ENCODE measurements around the gene TCEA2.

Gene TCEA2

GRCh38 chr20:64035933-64036345 is 27.1 kb upstream of the TCEA2 start, which contains the start of gene C20orf204:
TSS of gene C20orf204 (plus strand) at chr20:64036182. CDS start at chr20:64036324, 142 bp downstream.
- no peak for DNase-seq

GRCh38 chr20:64036346-64037198 is 26.4 kb upstream of the TCEA2 start:
- no peak for DNase-seq

DNA sequence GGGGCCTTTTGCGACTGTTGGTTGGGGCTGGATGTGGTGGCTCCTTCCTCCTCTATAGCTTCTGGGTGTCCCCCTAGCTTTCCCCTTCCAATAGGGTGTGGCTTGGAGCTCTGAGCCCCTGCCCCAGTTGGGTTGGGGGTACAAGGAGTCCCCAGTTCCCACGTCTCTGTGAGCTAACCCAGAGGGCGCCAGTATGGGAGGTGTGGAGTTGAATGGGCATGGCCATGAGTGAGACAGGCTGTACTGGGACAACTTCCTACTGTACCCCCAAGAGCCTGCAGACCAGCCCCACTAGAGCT is 25.9 kb upstream of the TCEA2 start:
- no peak for DNase-seq

- DNase-seq: no peak
These were observed 25.3 kb upstream of the TCEA2 start for GRCh38 chr20:64037498-64038213.

DNA sequence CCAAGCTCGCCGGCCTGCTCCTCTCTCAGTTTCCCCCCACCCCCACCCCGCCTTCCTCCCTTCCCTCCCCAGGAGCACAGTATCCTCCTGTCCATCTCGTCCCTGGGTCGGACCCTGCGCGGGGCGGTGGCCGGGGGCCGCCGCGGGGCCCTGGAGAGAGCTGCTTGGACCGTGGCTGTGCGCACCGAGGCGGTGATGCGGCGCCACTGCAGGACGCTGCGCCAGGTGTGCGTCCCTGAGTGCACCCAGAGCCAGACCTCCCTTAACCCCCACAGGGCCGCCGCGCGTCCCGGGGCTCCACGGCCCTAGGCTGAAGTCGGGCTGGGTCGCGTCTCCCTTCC is 24.8 kb upstream of the TCEA2 start:
- DNase-seq: no peak

GRCh38 chr20:64038565-64039292 is 24.3 kb upstream of the TCEA2 start:
- peak; percentile 65 to 89 (median 76) for DNase-seq

DNA sequence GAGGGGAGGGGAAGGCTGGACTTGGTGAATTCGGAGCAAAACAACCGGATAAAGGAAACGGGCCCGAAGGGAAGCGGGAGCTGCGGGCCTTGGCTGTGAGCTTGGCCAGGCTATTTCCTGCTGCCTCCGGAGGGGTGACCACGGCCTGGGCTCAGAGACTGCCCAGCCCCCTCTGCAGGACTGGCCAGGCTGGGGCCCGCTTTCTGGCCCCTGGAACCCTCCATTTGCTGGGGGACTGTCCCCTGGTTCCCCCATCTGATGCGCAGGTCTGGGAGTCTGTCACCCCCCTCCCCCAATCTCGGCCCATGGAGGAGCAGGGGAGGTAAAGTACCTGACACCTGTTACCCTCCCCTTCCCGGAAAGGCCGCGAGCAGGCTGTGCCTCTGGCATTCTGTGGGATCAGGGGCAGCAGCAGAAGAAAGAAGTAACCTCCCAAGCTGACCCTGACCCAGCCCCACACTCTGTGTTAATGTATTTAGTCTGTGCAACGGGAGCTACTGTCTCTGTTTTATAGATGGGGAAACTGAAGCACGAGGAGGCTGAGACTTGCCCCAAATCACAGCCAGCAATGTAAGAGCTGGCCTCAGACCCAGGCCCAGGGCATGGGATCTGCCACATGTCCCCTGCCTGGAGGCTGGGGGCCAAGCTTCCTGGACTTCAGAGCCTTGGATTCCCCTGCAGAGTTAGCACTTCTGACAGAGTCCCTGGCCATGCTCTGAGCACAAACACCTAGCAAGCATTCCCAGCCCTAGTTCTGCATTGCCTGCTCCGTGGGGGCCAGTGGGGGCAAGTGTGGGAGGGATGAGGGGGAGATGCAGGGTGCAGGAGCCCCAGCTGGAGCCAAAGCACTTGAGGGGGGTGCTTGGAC is 23.5 kb upstream of the TCEA2 start:
- no peak for DNase-seq

- no peak for DNase-seq
These were observed 22.6 kb upstream of the TCEA2 start for GRCh38 chr20:64040231-64041039.

DNA sequence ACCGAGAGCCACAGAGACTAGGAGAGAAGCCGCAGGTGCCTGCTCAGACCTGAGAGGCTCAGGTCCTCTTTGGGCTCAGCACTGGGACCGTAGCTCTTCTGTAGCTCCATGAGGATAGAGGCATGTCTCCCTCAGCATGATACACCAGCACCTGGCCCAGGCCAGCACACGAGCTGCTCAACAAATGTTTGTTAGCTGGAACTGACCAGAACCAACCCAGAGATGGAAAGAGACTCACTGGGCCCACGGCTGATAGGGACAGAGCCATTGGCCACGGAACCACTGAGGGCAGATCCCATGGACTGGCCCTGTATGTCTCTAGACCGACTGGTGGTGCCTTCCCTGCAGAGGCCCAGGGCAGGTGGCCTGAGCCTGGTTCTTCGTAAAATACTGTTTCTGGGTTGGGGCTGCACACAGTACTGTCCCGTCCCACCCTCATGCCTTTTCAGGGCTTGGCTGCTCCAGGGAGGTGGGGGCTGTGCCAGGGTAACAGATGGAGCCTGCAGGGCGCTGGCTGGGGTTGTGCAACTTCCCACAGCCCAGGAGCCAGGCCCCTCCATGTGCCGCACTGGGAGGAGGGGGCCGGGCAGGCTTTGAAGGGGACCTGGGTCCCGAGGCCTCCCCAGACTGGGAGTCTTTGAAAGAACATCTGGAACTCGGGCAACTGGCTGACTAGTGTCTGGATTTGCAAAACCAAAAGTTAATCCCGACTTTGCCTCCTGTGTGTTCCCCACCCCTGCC is 21.8 kb upstream of the TCEA2 start:
- DNase-seq: no peak

DNA sequence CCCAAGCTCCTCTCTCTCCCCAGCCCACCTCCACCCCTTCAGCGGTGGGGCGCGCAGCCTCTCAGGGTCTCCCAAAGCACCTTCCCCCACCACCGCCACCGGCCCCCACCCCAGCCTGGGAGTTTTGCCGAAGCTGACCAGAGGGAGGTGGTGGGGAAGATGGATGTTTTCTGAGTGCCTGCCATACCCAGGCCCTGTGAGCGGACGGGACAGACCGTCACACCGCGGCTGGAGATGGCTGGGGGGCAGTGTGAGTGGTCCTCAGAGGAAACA is 21.3 kb upstream of the TCEA2 start:
- no peak for DNase-seq

- DNase-seq: peak in 3 of 4 experiments; percentile 36 to 63 (median 53)
These were observed 20.8 kb upstream of the TCEA2 start for GRCh38 chr20:64042054-64042781.

- DNase-seq: no peak
These were observed 19.2 kb upstream of the TCEA2 start for GRCh38 chr20:64043768-64044167.

GRCh38 chr20:64044484-64045247 is 18.3 kb upstream of the TCEA2 start:
- peak in 1 of 4 experiments; percentile 24 for DNase-seq

- DNase-seq: no peak
These were observed 17.5 kb upstream of the TCEA2 start for GRCh38 chr20:64045346-64046011.

- DNase-seq: no peak
These were observed 16.0 kb upstream of the TCEA2 start for GRCh38 chr20:64047046-64047389.

- no peak for DNase-seq
These were observed 15.0 kb upstream of the TCEA2 start for GRCh38 chr20:64047968-64048401.

DNA sequence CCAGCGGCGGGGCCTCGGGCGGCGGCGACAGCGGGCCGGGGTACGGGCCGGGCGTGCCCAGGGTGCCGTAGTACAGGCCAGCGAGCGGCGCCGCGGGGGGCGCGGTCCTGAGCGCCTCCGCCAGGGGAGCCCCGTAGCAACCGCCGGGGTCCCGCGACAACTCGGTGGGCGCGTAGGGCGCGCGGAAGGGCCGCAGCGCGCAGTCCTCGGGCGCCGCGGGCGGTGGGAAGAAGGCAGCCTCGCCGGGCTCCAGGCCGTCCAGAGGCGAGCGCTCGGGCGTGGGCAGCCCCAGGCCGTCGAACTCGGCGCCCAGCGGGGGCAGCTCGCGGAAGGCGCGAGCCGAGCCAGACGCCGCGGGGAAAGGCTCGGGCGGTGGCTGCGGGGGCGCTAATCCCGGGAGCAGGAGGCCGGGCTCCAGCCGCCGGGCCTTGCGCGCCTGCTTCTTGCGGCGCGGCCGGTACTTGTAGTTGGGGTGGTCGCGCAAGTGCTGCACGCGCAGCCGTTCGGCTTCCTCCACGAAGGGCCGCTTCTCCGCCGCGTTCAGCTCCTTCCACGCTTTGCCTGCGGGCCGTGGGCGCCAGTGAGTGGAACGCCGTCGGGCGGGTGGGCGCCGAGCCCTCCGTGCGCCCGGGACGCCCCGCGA is 14.5 kb upstream of the TCEA2 start:
- no peak for DNase-seq

- peak in 3 of 4 experiments; percentile 31 to 72 (median 52) for DNase-seq
These were observed 13.7 kb upstream of the TCEA2 start, which contains the start of gene SOX18 for GRCh38 chr20:64049060-64049877. TSS of gene SOX18 (minus strand) at chr20:64049639. CDS start at chr20:64049516, 123 bp downstream.
